ENCODE data around the gene SERPINB1. TPM values are rescaled to one million over a fixed set of nuclear protein-coding genes. Genes with fewer than 3 reads are reported as not detected.
A peak's percentile ranks its signal among the peaks of the same experiment; 100 is the strongest.

The SERPINB1 gene
- total RNA-seq, 1 experiment from 2014 or later = 75.6 TPM

- no peaks in the 10 kb centered on the region for H3K27me3 ChIP-seq (replicated peaks; ENCODE audit: control insufficient read depth, insufficient read depth, low read length)
- no TSS peak for BruUV-seq (replicated peaks)
- no peak for DNase-seq
- ChIA-PET POLR2A (interaction anchor here (0.7 kb wide), 1 partner anchor 44 kb away, joined by 3 read pairs; no protein-coding TSS in a partner anchor), CTCF (no interaction called here)
- Mint-ChIP-seq H3K36me3 (ENCODE audit: insufficient read depth, unreplicated experiment) (peaks cover 35% of the 10 kb centered on the region), H3K9me3 (ENCODE audit: unreplicated experiment) (no peaks in the 10 kb centered on the region), H3K4me3 (ENCODE audit: unreplicated experiment) (no peak overlapping the region), H3K27ac (ENCODE audit: unreplicated experiment) (no peak overlapping the region), H3K4me1 (ENCODE audit: low read depth, unreplicated experiment) (no peaks in the 10 kb centered on the region), H3K27me3 (ENCODE audit: insufficient read depth, unreplicated experiment) (no peaks in the 10 kb centered on the region)
- TF ChIP-seq CTCF (IDR thresholded peaks at IDR 0.05; ENCODE audit: insufficient read depth in 1 of 2, low read depth in 1 of 2, low read length in 1 of 2, severe bottlenecking in 1 of 2, unreplicated experiment in 1 of 2) = no peak
- H3K4me1 ChIP-seq = no peaks in the 10 kb centered on the region
- no peak overlapping the region for H3K4me3 ChIP-seq (ENCODE audit: low read depth, low read length)
- H3K9me3 ChIP-seq = no peaks in the 10 kb centered on the region
- intact Hi-C loops (cut with micrococcal nuclease; ENCODE audit: unreplicated experiment) = no loop called here
- peaks cover 1% of the 10 kb centered on the region for H3K36me3 ChIP-seq (ENCODE audit: control insufficient read depth, insufficient read depth, low read length)
These were observed 56.7 kb downstream of the SERPINB1 start for GRCh38 chr6:2784930-2785329.

- H3K27ac Mint-ChIP-seq (ENCODE audit: unreplicated experiment) = no peak overlapping the region
- no peaks in the 10 kb centered on the region for H3K9me3 ChIP-seq
- H3K36me3 ChIP-seq (ENCODE audit: control insufficient read depth, insufficient read depth, low read length) = peaks cover 1% of the 10 kb centered on the region
- BruUV-seq (replicated peaks) = no TSS peak
- no peak for TF ChIP-seq CTCF (IDR thresholded peaks at IDR 0.05; ENCODE audit: insufficient read depth in 1 of 2, low read depth in 1 of 2, low read length in 1 of 2, severe bottlenecking in 1 of 2, unreplicated experiment in 1 of 2)
- H3K4me1 Mint-ChIP-seq (ENCODE audit: low read depth, unreplicated experiment) = no peaks in the 10 kb centered on the region
- no peak overlapping the region for H3K4me3 Mint-ChIP-seq (ENCODE audit: unreplicated experiment)
- no peak for DNase-seq
- H3K4me3 ChIP-seq (ENCODE audit: low read depth, low read length) = no peak overlapping the region
- H3K9me3 Mint-ChIP-seq (ENCODE audit: unreplicated experiment) = no peaks in the 10 kb centered on the region
- H3K36me3 Mint-ChIP-seq (ENCODE audit: insufficient read depth, unreplicated experiment) = peaks cover 41% of the 10 kb centered on the region
- ChIA-PET POLR2A (no interaction called here), CTCF (interaction anchor here (0.6 to 1.1 kb wide), 6 partner anchors 20 to 226 kb away, joined by 3 to 5 read pairs (median 4); partner anchors contain the start of gene SERPINB1)
- no peaks in the 10 kb centered on the region for H3K4me1 ChIP-seq
- no peaks in the 10 kb centered on the region for H3K27me3 ChIP-seq (replicated peaks; ENCODE audit: control insufficient read depth, insufficient read depth, low read length)
- no peaks in the 10 kb centered on the region for H3K27me3 Mint-ChIP-seq (ENCODE audit: insufficient read depth, unreplicated experiment)
- intact Hi-C loops (cut with micrococcal nuclease; ENCODE audit: unreplicated experiment) = no loop called here
These were observed 57.6 kb downstream of the SERPINB1 start for GRCh38 chr6:2784061-2784460.

GRCh38 chr6:2783188-2783963 is 58.3 kb downstream of the SERPINB1 start:
- Histone ChIP-seq H3K4me1 (no peaks in the 10 kb centered on the region), H3K4me3 (ENCODE audit: low read depth, low read length) (no peak overlapping the region), H3K36me3 (ENCODE audit: control insufficient read depth, insufficient read depth, low read length) (peaks cover 1% of the 10 kb centered on the region), H3K27me3 (replicated peaks; ENCODE audit: control insufficient read depth, insufficient read depth, low read length) (no peaks in the 10 kb centered on the region), H3K9me3 (no peaks in the 10 kb centered on the region)
- H3K4me3 Mint-ChIP-seq (ENCODE audit: unreplicated experiment) = no peak overlapping the region
- peak in 1 of 2 experiments; percentile 28 for TF ChIP-seq CTCF (IDR thresholded peaks at IDR 0.05; ENCODE audit: insufficient read depth in 1 of 2, low read depth in 1 of 2, low read length in 1 of 2, severe bottlenecking in 1 of 2, unreplicated experiment in 1 of 2)
- no peaks in the 10 kb centered on the region for H3K27me3 Mint-ChIP-seq (ENCODE audit: insufficient read depth, unreplicated experiment)
- ChIA-PET POLR2A (interaction anchor here (0.7 kb wide), 1 partner anchor 58 kb away, joined by 3 read pairs; no protein-coding TSS in a partner anchor), CTCF (interaction anchor here (0.6 to 1.2 kb wide), 6 partner anchors 19 to 205 kb away, joined by 3 to 5 read pairs (median 4); partner anchors contain the start of gene SERPINB1)
- peaks cover 46% of the 10 kb centered on the region for H3K36me3 Mint-ChIP-seq (ENCODE audit: insufficient read depth, unreplicated experiment)
- intact Hi-C loops (cut with micrococcal nuclease; ENCODE audit: unreplicated experiment) = loop anchor here (1.0 kb wide), 1 partner anchor 45 kb away; no protein-coding TSS in a partner anchor
- no peaks in the 10 kb centered on the region for H3K9me3 Mint-ChIP-seq (ENCODE audit: unreplicated experiment)
- BruUV-seq (replicated peaks) = no TSS peak
- no peaks in the 10 kb centered on the region for H3K4me1 Mint-ChIP-seq (ENCODE audit: low read depth, unreplicated experiment)
- DNase-seq = peak in 1 of 2 experiments; percentile 23
- no peak overlapping the region for H3K27ac Mint-ChIP-seq (ENCODE audit: unreplicated experiment)

Measured in Caco-2 (cell line).